GM19328 (cell line): ENCODE data around the gene SERTM1.

Source experiments
- ATAC-seq: cut with Tn5 transposase; IDR thresholded peaks from one replicate; pipeline ENCODE4 v1.9.1; 2021; ENCODE audit warnings: mild to moderate bottlenecking, moderate library complexity; ENCODE audit not compliant: unreplicated experiment

The SERTM1 gene

GRCh38 chr13:36673838-36674326 lies at the start of gene SERTM1:
Gene SERTM1, plus strand, starts transcription at chr13:36674020. Its CDS starts 21,059 bp downstream, at chr13:36695079.
- ATAC-seq: no peak

GRCh38 chr13:36628377-36629056 lies 45.3 kb upstream of the SERTM1 start:
- ATAC-seq: no peak

GRCh38 chr13:36629057-36629385 lies 44.8 kb upstream of the SERTM1 start:
- no peak for ATAC-seq

GRCh38 chr13:36630181-36630803 lies 43.5 kb upstream of the SERTM1 start:
- ATAC-seq: no peak

GRCh38 chr13:36639610-36640009 lies 34.2 kb upstream of the SERTM1 start:
- no peak for ATAC-seq

- ATAC-seq: no peak
These were observed 23.2 kb upstream of the SERTM1 start for GRCh38 chr13:36650611-36651010.

GRCh38 chr13:36665630-36666029 lies 8.2 kb upstream of the SERTM1 start:
- ATAC-seq: no peak

- ATAC-seq: no peak
These were observed 7.2 kb upstream of the SERTM1 start for GRCh38 chr13:36666477-36667229.

- ATAC-seq: no peak
These were observed 5.5 kb upstream of the SERTM1 start for GRCh38 chr13:36668316-36668715.

- ATAC-seq: no peak
These were observed 468 bp upstream of the SERTM1 start for GRCh38 chr13:36673352-36673751.

- ATAC-seq: no peak
These were observed 755 bp downstream of the SERTM1 start for GRCh38 chr13:36674337-36675212.

- ATAC-seq: no peak
These were observed 1.4 kb downstream of the SERTM1 start for GRCh38 chr13:36675213-36675536.

GRCh38 chr13:36680913-36681312 lies 7.1 kb downstream of the SERTM1 start:
- ATAC-seq: no peak

GRCh38 chr13:36681894-36682624 lies 8.2 kb downstream of the SERTM1 start:
- ATAC-seq: no peak

GRCh38 chr13:36683701-36684100 lies 9.9 kb downstream of the SERTM1 start:
- no peak for ATAC-seq

- ATAC-seq: no peak
These were observed 12.1 kb downstream of the SERTM1 start for GRCh38 chr13:36685927-36686326.

- no peak for ATAC-seq
These were observed 22.7 kb downstream of the SERTM1 start for GRCh38 chr13:36696410-36697010.

GRCh38 chr13:36700170-36700569 lies 26.4 kb downstream of the SERTM1 start:
- no peak for ATAC-seq

GRCh38 chr13:36706755-36707154 lies 32.9 kb downstream of the SERTM1 start:
- no peak for ATAC-seq
